ENCODE measurements around the gene UPF1. TPM values are rescaled to one million over a fixed set of nuclear protein-coding genes. Genes with fewer than 3 reads are reported as not detected.

Gene UPF1
- total and polyA plus RNA-seq, 2 of the 13 experiments (the other 11 are each of a cell fraction or from before 2014, with no cell fraction given): 16.9 to 41.8 TPM

DNA sequence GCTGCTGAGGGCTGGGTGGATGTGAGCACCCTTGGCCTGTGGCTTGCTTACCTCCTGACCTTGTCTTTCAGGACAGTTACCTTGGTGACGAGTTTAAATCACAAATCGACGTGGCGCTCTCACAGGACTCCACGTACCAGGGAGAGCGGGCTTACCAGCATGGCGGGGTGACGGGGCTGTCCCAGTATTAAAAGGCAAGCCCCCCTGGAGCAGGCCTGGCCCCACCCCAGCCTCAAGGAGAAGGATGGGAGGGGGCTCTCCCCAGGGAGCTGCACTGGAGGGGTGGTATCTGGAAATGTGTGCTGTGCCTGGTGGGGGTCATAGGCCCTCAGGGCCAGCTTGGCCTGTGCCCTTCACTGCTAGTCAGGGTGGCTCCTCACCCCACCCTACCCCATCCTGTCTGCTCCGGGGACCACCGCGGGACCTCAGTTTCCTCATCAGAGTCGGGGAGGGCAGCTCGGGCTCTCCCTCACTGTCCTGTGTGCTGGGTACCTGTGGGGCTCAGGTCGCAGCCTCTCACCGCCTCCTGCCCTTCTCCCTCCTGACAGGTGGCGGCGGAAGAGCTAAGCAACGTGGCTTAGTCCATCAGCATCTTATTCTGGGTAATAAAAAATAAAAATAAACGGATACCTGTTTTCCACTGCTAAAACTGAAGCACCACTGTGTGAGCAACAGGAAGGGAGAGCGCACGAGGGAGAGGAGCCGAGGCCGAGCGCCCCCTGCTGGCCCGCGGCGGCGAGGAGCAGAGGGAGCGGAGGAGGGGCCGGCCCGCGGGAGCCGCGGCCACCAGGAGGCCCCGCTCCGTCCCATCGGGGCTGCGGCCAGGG is 34.4 kb downstream of the UPF1 start (continued):
- TF ChIP-seq ZNF333 (CRISPR knock-in tag; IDR thresholded peaks at IDR 0.05; ENCODE audit: borderline replicate concordance) (no peak), MAZ (IDR thresholded peaks at IDR 0.05; ENCODE audit: borderline replicate concordance, low read depth, low read length) (peak; percentile 49; the same call in 1 of the 2 replicates), MAZ (CRISPR knock-in tag; IDR thresholded peaks at IDR 0.05; ENCODE audit: low read depth) (0 out of 2 replicates have a peak, but pooled peaks have one; percentile 8), KDM1A (CRISPR knock-in tag; IDR thresholded peaks at IDR 0.05) (no peak), MED8 (CRISPR knock-in tag; IDR thresholded peaks at IDR 0.05; ENCODE audit: insufficient replicate concordance) (no peak), STAG1 (CRISPR knock-in tag; IDR thresholded peaks at IDR 0.05) (peak; percentile 67), SAP130 (CRISPR knock-in tag; IDR thresholded peaks at IDR 0.05; ENCODE audit: low read depth) (peak; percentile 16; the same call in 1 of the 2 replicates), SOX5 (CRISPR knock-in tag; IDR thresholded peaks at IDR 0.05; ENCODE audit: borderline replicate concordance) (no peak)
- TF ChIP-seq, protein P1, sequence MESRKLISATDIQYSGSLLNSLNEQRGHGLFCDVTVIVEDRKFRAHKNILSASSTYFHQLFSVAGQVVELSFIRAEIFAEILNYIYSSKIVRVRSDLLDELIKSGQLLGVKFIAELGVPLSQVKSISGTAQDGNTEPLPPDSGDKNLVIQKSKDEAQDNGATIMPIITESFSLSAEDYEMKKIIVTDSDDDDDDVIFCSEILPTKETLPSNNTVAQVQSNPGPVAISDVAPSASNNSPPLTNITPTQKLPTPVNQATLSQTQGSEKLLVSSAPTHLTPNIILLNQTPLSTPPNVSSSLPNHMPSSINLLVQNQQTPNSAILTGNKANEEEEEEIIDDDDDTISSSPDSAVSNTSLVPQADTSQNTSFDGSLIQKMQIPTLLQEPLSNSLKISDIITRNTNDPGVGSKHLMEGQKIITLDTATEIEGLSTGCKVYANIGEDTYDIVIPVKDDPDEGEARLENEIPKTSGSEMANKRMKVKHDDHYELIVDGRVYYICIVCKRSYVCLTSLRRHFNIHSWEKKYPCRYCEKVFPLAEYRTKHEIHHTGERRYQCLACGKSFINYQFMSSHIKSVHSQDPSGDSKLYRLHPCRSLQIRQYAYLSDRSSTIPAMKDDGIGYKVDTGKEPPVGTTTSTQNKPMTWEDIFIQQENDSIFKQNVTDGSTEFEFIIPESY (CRISPR knock-in tag; IDR thresholded peaks at IDR 0.05): peak; percentile 99
- TF ChIP-seq, protein P2, sequence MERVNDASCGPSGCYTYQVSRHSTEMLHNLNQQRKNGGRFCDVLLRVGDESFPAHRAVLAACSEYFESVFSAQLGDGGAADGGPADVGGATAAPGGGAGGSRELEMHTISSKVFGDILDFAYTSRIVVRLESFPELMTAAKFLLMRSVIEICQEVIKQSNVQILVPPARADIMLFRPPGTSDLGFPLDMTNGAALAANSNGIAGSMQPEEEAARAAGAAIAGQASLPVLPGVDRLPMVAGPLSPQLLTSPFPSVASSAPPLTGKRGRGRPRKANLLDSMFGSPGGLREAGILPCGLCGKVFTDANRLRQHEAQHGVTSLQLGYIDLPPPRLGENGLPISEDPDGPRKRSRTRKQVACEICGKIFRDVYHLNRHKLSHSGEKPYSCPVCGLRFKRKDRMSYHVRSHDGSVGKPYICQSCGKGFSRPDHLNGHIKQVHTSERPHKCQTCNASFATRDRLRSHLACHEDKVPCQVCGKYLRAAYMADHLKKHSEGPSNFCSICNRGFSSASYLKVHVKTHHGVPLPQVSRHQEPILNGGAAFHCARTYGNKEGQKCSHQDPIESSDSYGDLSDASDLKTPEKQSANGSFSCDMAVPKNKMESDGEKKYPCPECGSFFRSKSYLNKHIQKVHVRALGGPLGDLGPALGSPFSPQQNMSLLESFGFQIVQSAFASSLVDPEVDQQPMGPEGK (CRISPR knock-in tag; IDR thresholded peaks at IDR 0.05): peak; percentile 34; the same call in 1 of the 2 replicates
- TF ChIP-seq, protein P3, sequence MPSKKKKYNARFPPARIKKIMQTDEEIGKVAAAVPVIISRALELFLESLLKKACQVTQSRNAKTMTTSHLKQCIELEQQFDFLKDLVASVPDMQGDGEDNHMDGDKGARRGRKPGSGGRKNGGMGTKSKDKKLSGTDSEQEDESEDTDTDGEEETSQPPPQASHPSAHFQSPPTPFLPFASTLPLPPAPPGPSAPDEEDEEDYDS (CRISPR knock-in tag; IDR thresholded peaks at IDR 0.05): 0 out of 2 replicates have a peak, but pooled peaks have one; percentile 9

Measured in HepG2 (cell line).